HepG2 (cell line): ENCODE data around the gene MYPN.

Experiments
- CAMTA2 ChIP-seq: sonication (generic); formaldehyde crosslinking; IDR thresholded peaks from 2 replicates; pipeline ENCODE4 v1.4.0; 2020; ENCODE audit warnings: mild to moderate bottlenecking, missing genetic modification reagents, borderline replicate concordance
- CBX5 ChIP-seq: sonication (generic); formaldehyde crosslinking; IDR thresholded peaks from 2 replicates; pipeline ENCODE4 v1.4.0; 2020; ENCODE audit warnings: missing genetic modification reagents, borderline replicate concordance
- CTCF ChIP-seq: sonication (generic); formaldehyde crosslinking; IDR thresholded peaks from 2 replicates; pipeline ENCODE4 v1.5.0; 2020; ENCODE audit warnings: mild to moderate bottlenecking, missing genetic modification reagents, moderate library complexity
- KAT7 ChIP-seq: IDR thresholded peaks from 2 replicates; pipeline ENCODE4 v1.6.1; 2018; ENCODE audit warnings: borderline replicate concordance, missing compliant biosample characterization
- KLF12 ChIP-seq: sonication (generic); formaldehyde crosslinking; IDR thresholded peaks from 2 replicates; pipeline ENCODE4 v1.4.0; 2020; ENCODE audit warnings: missing genetic modification reagents, borderline replicate concordance
- MAZ ChIP-seq, 2 experiments: sonication (generic) in 1 of 2; formaldehyde crosslinking in 1 of 2; IDR thresholded peaks; 2 replicates each; pipeline versions ENCODE4 v1.5.0 to v1.6.1; 2012 to 2020; ENCODE audit warnings: low read depth in 2 of 2, mild to moderate bottlenecking in 2 of 2, borderline replicate concordance in 1 of 2, improper control_type of control experiment in 1 of 2, low read length in 1 of 2, missing genetic modification reagents in 1 of 2, moderate library complexity in 1 of 2
- NFE2L1 ChIP-seq: sonication (generic); formaldehyde crosslinking; IDR thresholded peaks from 2 replicates; pipeline ENCODE4 v1.4.0; 2020; ENCODE audit warnings: missing genetic modification reagents, mild to moderate bottlenecking, borderline replicate concordance
- NONO ChIP-seq, 2 experiments: fragments of 450-650 bp in 1 of 2; sonication (generic) in 1 of 2; formaldehyde crosslinking in 1 of 2; IDR thresholded peaks in 1 of 2; conservative IDR thresholded peaks in 1 of 2; 2 replicates each; pipeline versions ENCODE4 v1.6.1 to v1.8.0; 2017 to 2022; ENCODE audit warnings: mild to moderate bottlenecking in 1 of 2, missing genetic modification reagents in 1 of 2, moderate library complexity in 1 of 2
- RAD21 ChIP-seq: fragments of 450-650 bp; formaldehyde crosslinking; IDR thresholded peaks from 2 replicates; pipeline ENCODE4 v1.5.0; 2020; ENCODE audit warnings: mild to moderate bottlenecking
- SALL2 ChIP-seq: sonication (generic); formaldehyde crosslinking; IDR thresholded peaks from 2 replicates; pipeline ENCODE4 v1.8.1; 2023; ENCODE audit warnings: mild to moderate bottlenecking, missing genetic modification reagents, inconsistent platforms
- SP1 ChIP-seq, 2 experiments: fragments of 450-650 bp in 1 of 2; sonication (generic) in 1 of 2; formaldehyde crosslinking in 1 of 2; IDR thresholded peaks; 2 replicates each; pipeline versions ENCODE4 v1.4.0 to v1.6.1; 2016 to 2020; ENCODE audit warnings: missing genetic modification reagents in 1 of 2
- ZBTB26 ChIP-seq: IDR thresholded peaks from 2 replicates; pipeline ENCODE4 v1.6.1; 2016; ENCODE audit warnings: missing compliant biosample characterization, missing genetic modification reagents, borderline replicate concordance

GRCh38 chr10:68172324-68172723, 63.0 kb downstream of the MYPN start:
- TF ChIP-seq CTCF (CRISPR knock-in tag) (no peak), KAT7 (CRISPR knock-in tag) (no peak), CBX5 (CRISPR knock-in tag) (no peak), MAZ (IDR thresholded peaks at IDR 0.05; ENCODE audit: borderline replicate concordance, low read depth, low read length) (no peak), MAZ (CRISPR knock-in tag; IDR thresholded peaks at IDR 0.05; ENCODE audit: low read depth) (no peak), NFE2L1 (no peak), SP1 (IDR thresholded peaks at IDR 0.05) (no peak), SP1 (CRISPR knock-in tag; IDR thresholded peaks at IDR 0.05) (no peak), KLF12 (CRISPR knock-in tag) (no peak), SALL2 (no peak), RAD21 (CRISPR knock-in tag) (no peak), CAMTA2 (CRISPR knock-in tag) (no peak), ZBTB26 (no peak), NONO (IDR thresholded peaks at IDR 0.05) (no peak), NONO (CRISPR knock-in tag; conservative IDR thresholded peaks at IDR 0.05) (no peak)
